Activated CD4-positive, alpha-beta memory T cell treated with anti-CD3 and anti-CD28 coated beads for 36 hours (primary cell): ENCODE data around the gene ATP5F1D. TPM values are rescaled to one million over a fixed set of nuclear protein-coding genes. Genes with fewer than 3 reads are reported as not detected.

Source experiments
- CTCF ChIA-PET: fragments of 350-600 bp; sonication (Branson Sonifier 250); formaldehyde crosslinking; loops from one replicate; lab custom pipeline; 2021; ENCODE audit warnings: antibody characterized with exemption, inconsistent platforms; lab: Charles Lee
- POLR2A ChIA-PET: fragments of 350-600 bp; sonication (Branson Sonifier 250); formaldehyde crosslinking; loops from one replicate; lab custom pipeline; 2021; ENCODE audit warnings: antibody characterized with exemption; lab: Charles Lee
- DNase-seq: peaks from one replicate; pipeline ENCODE4 v3.0.0-alpha.2; 2020
- H3K27ac Mint-ChIP-seq: one replicate; pipeline ENCODE4 v1.8.0; 2021; ENCODE audit warnings: mixed read lengths
- H3K27me3 Mint-ChIP-seq: one replicate; pipeline ENCODE4 v1.8.0; 2021; ENCODE audit warnings: mixed read lengths
- H3K36me3 Mint-ChIP-seq: one replicate; pipeline ENCODE4 v1.8.0; 2021; ENCODE audit warnings: mixed read lengths
- H3K4me1 Mint-ChIP-seq: one replicate; pipeline ENCODE4 v1.8.0; 2021; ENCODE audit warnings: low read depth, mixed read lengths
- H3K4me3 Mint-ChIP-seq: one replicate; pipeline ENCODE4 v1.8.0; 2021; ENCODE audit warnings: mild to moderate bottlenecking, mixed read lengths
- H3K9me3 Mint-ChIP-seq: one replicate; pipeline ENCODE4 v1.8.0; 2021; ENCODE audit warnings: mixed read lengths
- intact Hi-C: fragments of 100-400 bp; cut with micrococcal nuclease; formaldehyde crosslinking; loops from one replicate; pipeline ENCODE4 v1.15.1; 2023
- total RNA-seq, 2 experiments: library from RNA; stranded (reverse); gene quantifications; one replicate each; pipeline ENCODE4 v1.2.3, GENCODE V29; 2021

Gene ATP5F1D
- total RNA-seq, 2 experiments from 2014 or later: 178 to 192 TPM

GRCh38 chr19:1288833-1289685 is 47.5 kb downstream of the ATP5F1D start:
- CTCF ChIA-PET: no interaction called here
- POLR2A ChIA-PET: no interaction called here
- H3K9me3 Mint-ChIP-seq: no peaks in the 10 kb centered on the region
- intact Hi-C loops: no loop called here
- no peaks in the 10 kb centered on the region for H3K36me3 Mint-ChIP-seq
- peaks cover 10% of the 10 kb centered on the region for H3K4me1 Mint-ChIP-seq
- DNase-seq: no peak
- no peak overlapping the region for H3K27ac Mint-ChIP-seq
- H3K27me3 Mint-ChIP-seq: peaks cover 38% of the 10 kb centered on the region
- H3K4me3 Mint-ChIP-seq: no peak overlapping the region

GRCh38 chr19:1289686-1290025 is 48.1 kb downstream of the ATP5F1D start:
- DNase-seq: no peak
- H3K36me3 Mint-ChIP-seq: no peaks in the 10 kb centered on the region
- peaks cover 37% of the 10 kb centered on the region for H3K27me3 Mint-ChIP-seq
- H3K4me1 Mint-ChIP-seq: peaks cover 10% of the 10 kb centered on the region
- no peaks in the 10 kb centered on the region for H3K9me3 Mint-ChIP-seq
- no peak overlapping the region for H3K27ac Mint-ChIP-seq
- ChIA-PET POLR2A (no interaction called here), CTCF (no interaction called here)
- H3K4me3 Mint-ChIP-seq: no peak overlapping the region
- intact Hi-C loops: no loop called here

- peaks cover 4% of the 10 kb centered on the region for H3K4me1 Mint-ChIP-seq
- H3K36me3 Mint-ChIP-seq: no peaks in the 10 kb centered on the region
- H3K4me3 Mint-ChIP-seq: no peak overlapping the region
- no peak overlapping the region for H3K27ac Mint-ChIP-seq
- intact Hi-C loops: no loop called here
- H3K9me3 Mint-ChIP-seq: no peaks in the 10 kb centered on the region
- CTCF ChIA-PET: no interaction called here
- peaks cover 36% of the 10 kb centered on the region for H3K27me3 Mint-ChIP-seq
- POLR2A ChIA-PET: no interaction called here
- no peak for DNase-seq
Observed at GRCh38 chr19:1290196-1290702, 48.7 kb downstream of the ATP5F1D start.

- Mint-ChIP-seq H3K27ac (no peak overlapping the region), H3K36me3 (no peaks in the 10 kb centered on the region), H3K27me3 (peaks cover 35% of the 10 kb centered on the region), H3K4me3 (no peak overlapping the region), H3K4me1 (peaks cover 4% of the 10 kb centered on the region), H3K9me3 (no peaks in the 10 kb centered on the region)
- intact Hi-C loops: no loop called here
- DNase-seq: no peak
- CTCF ChIA-PET: no interaction called here
- POLR2A ChIA-PET: no interaction called here
Observed at GRCh38 chr19:1290703-1291651, 49.4 kb downstream of the ATP5F1D start.

GRCh38 chr19:1291761-1292418 is 50.3 kb downstream of the ATP5F1D start:
- ChIA-PET CTCF (no interaction called here), POLR2A (no interaction called here)
- Mint-ChIP-seq H3K27ac (no peak overlapping the region), H3K36me3 (no peaks in the 10 kb centered on the region), H3K4me1 (no peaks in the 10 kb centered on the region), H3K4me3 (no peak overlapping the region), H3K27me3 (peaks cover 30% of the 10 kb centered on the region), H3K9me3 (no peaks in the 10 kb centered on the region)
- intact Hi-C loops: no loop called here
- no peak for DNase-seq

GRCh38 chr19:1292419-1293151 is 51.0 kb downstream of the ATP5F1D start:
- Mint-ChIP-seq H3K27ac (no peak overlapping the region), H3K36me3 (no peaks in the 10 kb centered on the region), H3K27me3 (peaks cover 31% of the 10 kb centered on the region), H3K4me1 (no peaks in the 10 kb centered on the region), H3K9me3 (no peaks in the 10 kb centered on the region), H3K4me3 (no peak overlapping the region)
- CTCF ChIA-PET: no interaction called here
- POLR2A ChIA-PET: no interaction called here
- intact Hi-C loops: no loop called here
- no peak for DNase-seq

- POLR2A ChIA-PET: no interaction called here
- H3K9me3 Mint-ChIP-seq: no peaks in the 10 kb centered on the region
Observed at GRCh38 chr19:1293782-1294604, 52.4 kb downstream of the ATP5F1D start.

More at GRCh38 chr19:1293782-1294604, 52.4 kb downstream of the ATP5F1D start:
- Mint-ChIP-seq H3K4me3 (no peak overlapping the region), H3K4me1 (no peaks in the 10 kb centered on the region), H3K27ac (no peak overlapping the region), H3K27me3 (peaks cover 26% of the 10 kb centered on the region), H3K36me3 (no peaks in the 10 kb centered on the region)
- intact Hi-C loops: no loop called here
- no peak for DNase-seq
- CTCF ChIA-PET: no interaction called here

Other genes with a start within 250 kb of the ATP5F1D start
- gene GRIN3B, start 241.3 kb upstream of the ATP5F1D start, total RNA-seq: not detected
- gene TMEM259, start 220.6 kb upstream of the ATP5F1D start, total RNA-seq: 100 to 1,000 TPM; 107 to 109 TPM
- gene RNU6-2, start 220.2 kb upstream of the ATP5F1D start, total RNA-seq: not detected
- gene CNN2, start 215.1 kb upstream of the ATP5F1D start, total RNA-seq: 100 to 1,000 TPM; 123 to 130 TPM
- gene ABCA7, start 201.6 kb upstream of the ATP5F1D start, total RNA-seq: 10 to 100 TPM; 28.3 to 29.3 TPM
- 100 to 1,000 TPM; 136 to 142 TPM for gene ARHGAP45, start 174.6 kb upstream of the ATP5F1D start, total RNA-seq
- 100 to 1,000 TPM; 204 to 207 TPM for gene POLR2E, start 146.4 kb upstream of the ATP5F1D start, total RNA-seq
- 100 to 1,000 TPM; 274 to 275 TPM for gene GPX4, start 137.8 kb upstream of the ATP5F1D start, total RNA-seq
- gene SBNO2, start 67.5 kb upstream of the ATP5F1D start, total RNA-seq: 100 to 1,000 TPM in 1 of 2 experiments, 10 to 100 TPM in 1; 96.9 to 110 TPM
- 10 to 100 TPM; 66.4 to 74.3 TPM for gene STK11, start 36.0 kb upstream of the ATP5F1D start, total RNA-seq
- gene CBARP, start 3.7 kb upstream of the ATP5F1D start, total RNA-seq: 1 to 10 TPM; 1.3 to 2.1 TPM
- gene MIDN, start 6.8 kb downstream of the ATP5F1D start, total RNA-seq: 10 to 100 TPM; 54.1 to 54.6 TPM
- 100 to 1,000 TPM; 171 to 173 TPM for gene CIRBP, start 27.6 kb downstream of the ATP5F1D start, total RNA-seq
- gene FAM174C, start 33.8 kb downstream of the ATP5F1D start, total RNA-seq: 10 to 100 TPM; 74.8 to 76.1 TPM
- not detected for gene EFNA2, start 44.1 kb downstream of the ATP5F1D start, total RNA-seq
- gene NDUFS7, start 142.2 kb downstream of the ATP5F1D start, total RNA-seq: 100 to 1,000 TPM; 117 to 119 TPM
- 10 to 100 TPM; 21.0 to 21.1 TPM for gene GAMT, start 159.8 kb downstream of the ATP5F1D start, total RNA-seq
- 100 to 1,000 TPM; 226 to 242 TPM for gene DAZAP1, start 165.8 kb downstream of the ATP5F1D start, total RNA-seq
- 1,000 to 10,000 TPM; 1,642 to 1,717 TPM for gene RPS15, start 196.6 kb downstream of the ATP5F1D start, total RNA-seq
- under 1 TPM; 0.07 to 0.15 TPM for gene APC2, start 208.4 kb downstream of the ATP5F1D start, total RNA-seq
- gene C19orf25, start 237.5 kb downstream of the ATP5F1D start, total RNA-seq: 10 to 100 TPM; 24.4 to 26.9 TPM
- 1 to 10 TPM; 1.5 to 2.7 TPM for gene PCSK4, start 248.6 kb downstream of the ATP5F1D start, total RNA-seq
- gene REEP6, start 249.4 kb downstream of the ATP5F1D start, total RNA-seq: 1 to 10 TPM; 1.8 to 1.9 TPM